Activated CD4-positive, alpha-beta memory T cell treated with anti-CD3 and anti-CD28 coated beads for 36 hours (primary cell): ENCODE data around the gene CCZ1. TPM values are rescaled to one million over a fixed set of nuclear protein-coding genes. Genes with fewer than 3 reads are reported as not detected.
"Not testable (repeated sequence)": the region's sequence is repeated elsewhere in the genome, so short reads cannot be mapped to it uniquely, and the experiment has no call there.

Experiments
- CTCF ChIA-PET: fragments of 350-600 bp; sonication (Branson Sonifier 250); formaldehyde crosslinking; loops from one replicate; lab custom pipeline; 2021; ENCODE audit warnings: antibody characterized with exemption, inconsistent platforms; lab: Charles Lee
- POLR2A ChIA-PET: fragments of 350-600 bp; sonication (Branson Sonifier 250); formaldehyde crosslinking; loops from one replicate; lab custom pipeline; 2021; ENCODE audit warnings: antibody characterized with exemption; lab: Charles Lee
- DNase-seq: peaks from one replicate; pipeline ENCODE4 v3.0.0-alpha.2; 2020
- H3K27ac Mint-ChIP-seq: one replicate; pipeline ENCODE4 v1.8.0; 2021; ENCODE audit warnings: mixed read lengths
- H3K27me3 Mint-ChIP-seq: one replicate; pipeline ENCODE4 v1.8.0; 2021; ENCODE audit warnings: mixed read lengths
- H3K36me3 Mint-ChIP-seq: one replicate; pipeline ENCODE4 v1.8.0; 2021; ENCODE audit warnings: mixed read lengths
- H3K4me1 Mint-ChIP-seq: one replicate; pipeline ENCODE4 v1.8.0; 2021; ENCODE audit warnings: low read depth, mixed read lengths
- H3K4me3 Mint-ChIP-seq: one replicate; pipeline ENCODE4 v1.8.0; 2021; ENCODE audit warnings: mild to moderate bottlenecking, mixed read lengths
- H3K9me3 Mint-ChIP-seq: one replicate; pipeline ENCODE4 v1.8.0; 2021; ENCODE audit warnings: mixed read lengths
- intact Hi-C: fragments of 100-400 bp; cut with micrococcal nuclease; formaldehyde crosslinking; loops from one replicate; pipeline ENCODE4 v1.15.1; 2023
- total RNA-seq, 2 experiments: library from RNA; stranded (reverse); gene quantifications; one replicate each; pipeline ENCODE4 v1.2.3, GENCODE V29; 2021

CCZ1 gene
- total RNA-seq, 2 experiments from 2014 or later = 96.2 to 110 TPM

DNA sequence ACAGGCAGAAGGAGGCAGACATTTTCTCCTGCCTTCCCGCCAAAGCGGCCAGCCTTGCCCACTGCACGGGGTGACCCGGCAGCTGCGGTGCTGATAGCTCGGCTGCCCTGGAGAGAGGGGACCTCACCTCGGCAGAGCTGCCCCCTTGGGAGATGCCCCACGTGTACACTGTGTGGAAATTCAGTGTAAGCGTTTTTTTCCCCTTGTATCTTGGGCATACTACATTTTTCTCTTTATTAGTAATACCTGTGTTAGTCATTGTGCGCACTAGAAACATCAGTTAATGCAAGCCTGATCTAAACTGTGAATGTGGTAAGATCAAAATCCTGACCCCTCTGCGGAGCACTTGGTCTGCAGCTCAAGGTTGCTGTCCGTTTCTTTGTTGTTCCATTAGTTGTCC, 26.1 kb downstream of the CCZ1 start:
- CTCF ChIA-PET, DNase-seq, intact Hi-C loops, H3K27me3 Mint-ChIP-seq, POLR2A ChIA-PET, H3K9me3 Mint-ChIP-seq, H3K36me3 Mint-ChIP-seq, H3K4me1 Mint-ChIP-seq, H3K27ac Mint-ChIP-seq, H3K4me3 Mint-ChIP-seq: not testable (repeated sequence)

- H3K27me3 Mint-ChIP-seq, H3K9me3 Mint-ChIP-seq: not testable (repeated sequence)
Measured at GRCh38 chr7:5926263-5926870, 27.8 kb downstream of the CCZ1 start.

DNA sequence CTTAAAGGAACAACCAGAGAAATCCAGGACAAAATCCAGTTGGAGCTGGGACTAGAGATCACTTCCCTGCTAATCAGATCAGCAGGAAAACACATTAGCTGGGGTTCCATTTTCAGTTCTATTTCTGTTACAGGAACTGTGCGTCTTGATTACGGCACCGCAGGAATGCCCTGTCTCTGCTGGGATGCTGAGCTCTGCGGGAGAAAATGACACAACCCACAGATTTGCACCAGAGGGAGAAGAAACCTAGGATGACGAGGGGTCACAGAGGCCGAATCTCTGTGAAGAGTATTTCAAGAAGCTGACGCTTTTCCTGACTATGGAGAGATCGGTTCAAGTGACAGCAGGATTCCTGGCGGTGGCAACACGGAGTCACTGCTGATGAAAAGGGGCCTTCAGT, 31.8 kb downstream of the CCZ1 start:
- H3K4me3 Mint-ChIP-seq, DNase-seq, H3K27ac Mint-ChIP-seq, H3K4me1 Mint-ChIP-seq, H3K27me3 Mint-ChIP-seq, POLR2A ChIA-PET, H3K9me3 Mint-ChIP-seq, CTCF ChIA-PET, H3K36me3 Mint-ChIP-seq, intact Hi-C loops: not testable (repeated sequence)

More at GRCh38 chr7:5926263-5926870, 27.8 kb downstream of the CCZ1 start:
- H3K4me1 Mint-ChIP-seq, H3K4me3 Mint-ChIP-seq, POLR2A ChIA-PET, DNase-seq, H3K27ac Mint-ChIP-seq, H3K36me3 Mint-ChIP-seq, CTCF ChIA-PET, intact Hi-C loops: not testable (repeated sequence)

GRCh38 chr7:5931250-5931649, 32.7 kb downstream of the CCZ1 start:
- H3K9me3 Mint-ChIP-seq, H3K36me3 Mint-ChIP-seq, H3K27ac Mint-ChIP-seq, POLR2A ChIA-PET, DNase-seq, intact Hi-C loops, CTCF ChIA-PET, H3K4me1 Mint-ChIP-seq, H3K4me3 Mint-ChIP-seq, H3K27me3 Mint-ChIP-seq: not testable (repeated sequence)

DNA sequence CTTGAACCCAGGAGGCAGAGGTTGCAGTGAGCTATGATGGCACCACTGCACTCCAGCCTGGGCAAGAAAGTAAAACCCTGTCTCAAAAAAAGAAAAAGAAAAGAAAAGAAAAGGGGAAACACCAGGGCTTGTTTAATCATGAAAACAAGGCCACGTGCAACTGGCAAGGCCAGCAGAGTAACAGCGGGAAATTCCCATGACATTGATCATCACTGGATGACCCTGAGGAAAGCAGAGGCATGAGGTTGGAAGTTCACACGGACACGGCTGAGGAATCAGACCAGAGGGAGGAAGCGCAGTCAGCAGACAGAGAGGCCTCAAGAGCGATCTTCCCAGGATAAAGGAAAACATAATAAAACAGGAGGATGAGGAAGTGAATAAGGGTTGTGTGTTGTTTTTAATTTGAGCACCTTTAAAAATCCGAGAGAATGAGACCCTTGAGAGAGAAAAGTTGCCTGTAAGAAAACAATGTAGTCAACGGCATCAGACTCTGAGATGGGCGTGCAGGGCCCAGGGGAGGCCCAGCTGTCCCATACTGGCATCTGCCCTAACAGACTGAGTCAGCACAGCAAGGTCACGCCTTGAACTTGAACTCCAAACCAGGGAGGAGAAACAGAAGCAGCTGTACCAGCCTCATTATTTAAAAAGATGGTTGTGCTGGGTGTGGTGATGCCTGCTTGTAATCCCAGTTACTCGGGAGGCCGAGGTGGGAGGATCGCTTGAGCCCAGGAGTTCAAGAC, 33.5 kb downstream of the CCZ1 start:
- H3K4me1 Mint-ChIP-seq, H3K27me3 Mint-ChIP-seq, CTCF ChIA-PET, POLR2A ChIA-PET, DNase-seq, intact Hi-C loops, H3K9me3 Mint-ChIP-seq, H3K36me3 Mint-ChIP-seq, H3K27ac Mint-ChIP-seq, H3K4me3 Mint-ChIP-seq: not testable (repeated sequence)

DNA sequence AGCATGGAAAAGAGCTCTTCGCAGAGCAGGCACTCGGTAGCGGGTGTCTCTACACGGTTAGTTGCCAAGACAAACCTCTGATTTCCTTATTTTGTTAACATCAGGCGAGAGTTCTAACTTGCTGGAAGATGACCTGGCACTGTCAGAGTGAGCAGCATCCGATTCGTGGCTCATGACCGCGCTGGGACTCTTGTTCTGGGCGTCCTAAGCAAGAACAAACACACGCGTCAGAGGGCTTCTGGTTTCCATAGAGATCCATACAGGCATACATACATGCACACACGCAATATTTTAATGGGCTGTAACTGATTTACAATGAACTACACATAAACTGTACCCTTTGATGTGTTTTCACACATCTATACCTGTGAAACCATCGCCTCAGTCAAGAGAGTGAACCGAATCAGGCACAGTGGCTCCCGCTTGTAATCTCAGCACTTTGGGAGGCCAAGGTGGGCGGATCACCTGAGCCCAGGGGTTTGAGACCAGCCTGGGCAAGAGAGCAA, 36.5 kb downstream of the CCZ1 start:
- H3K27ac Mint-ChIP-seq, DNase-seq, H3K4me3 Mint-ChIP-seq, H3K9me3 Mint-ChIP-seq, intact Hi-C loops, H3K27me3 Mint-ChIP-seq, H3K36me3 Mint-ChIP-seq, CTCF ChIA-PET, POLR2A ChIA-PET, H3K4me1 Mint-ChIP-seq: not testable (repeated sequence)

GRCh38 chr7:5963205-5963604, 64.7 kb downstream of the CCZ1 start:
- POLR2A ChIA-PET, H3K4me3 Mint-ChIP-seq: not testable (repeated sequence)

GRCh38 chr7:5963810-5964209, 65.3 kb downstream of the CCZ1 start:
- H3K27me3 Mint-ChIP-seq, H3K4me3 Mint-ChIP-seq, DNase-seq, H3K36me3 Mint-ChIP-seq, POLR2A ChIA-PET, CTCF ChIA-PET, H3K27ac Mint-ChIP-seq, H3K4me1 Mint-ChIP-seq, H3K9me3 Mint-ChIP-seq, intact Hi-C loops: not testable (repeated sequence)

More at GRCh38 chr7:5963205-5963604, 64.7 kb downstream of the CCZ1 start:
- H3K27ac Mint-ChIP-seq, H3K27me3 Mint-ChIP-seq, H3K36me3 Mint-ChIP-seq, H3K9me3 Mint-ChIP-seq, H3K4me1 Mint-ChIP-seq, CTCF ChIA-PET, intact Hi-C loops, DNase-seq: not testable (repeated sequence)

- CTCF ChIA-PET, POLR2A ChIA-PET, intact Hi-C loops, DNase-seq, H3K36me3 Mint-ChIP-seq, H3K4me1 Mint-ChIP-seq, H3K4me3 Mint-ChIP-seq, H3K9me3 Mint-ChIP-seq, H3K27me3 Mint-ChIP-seq, H3K27ac Mint-ChIP-seq: not testable (repeated sequence)
Measured at GRCh38 chr7:5970347-5970911, 71.9 kb downstream of the CCZ1 start, which contains the start of gene RSPH10B. TSS of gene RSPH10B (minus strand) at chr7:5970689. CDS start at chr7:5967116, 3,573 bp downstream.

GRCh38 chr7:5973580-5973979, 75.0 kb downstream of the CCZ1 start:
- H3K9me3 Mint-ChIP-seq, DNase-seq, H3K27me3 Mint-ChIP-seq, H3K36me3 Mint-ChIP-seq, POLR2A ChIA-PET, H3K27ac Mint-ChIP-seq, H3K4me3 Mint-ChIP-seq, CTCF ChIA-PET, intact Hi-C loops, H3K4me1 Mint-ChIP-seq: not testable (repeated sequence)
